HL-60 (cell line): Measurements from ENCODE around the gene CLIC4.
"Not testable (repeated sequence)": the region's sequence is repeated elsewhere in the genome, so short reads cannot be mapped to it uniquely, and the experiment has no call there.

ENCODE experiments used
- DNase-seq, 2 experiments: peaks; one replicate each; pipeline ENCODE4 v3.0.0-alpha.2; 2010 to 2020; ENCODE audit warnings: low read depth in 1 of 2, low spot score in 1 of 2
- H3K27ac ChIP-seq: fragments of 250-450 bp; sonication (Bioruptor Pico); replicated peaks from 2 replicates; pipeline ENCODE4 v1.5.1; 2020; ENCODE audit warnings: mild to moderate bottlenecking, moderate library complexity
- H3K27me3 ChIP-seq: fragments of 250-450 bp; sonication (Bioruptor Pico); 2 replicates; pipeline ENCODE4 v1.5.1; 2021; ENCODE audit warnings: mild to moderate bottlenecking, moderate library complexity; ENCODE audit not compliant: insufficient read depth, poor library complexity, severe bottlenecking
- H3K4me3 ChIP-seq: replicated peaks from 2 replicates; pipeline ENCODE4 v1.5.1; 2011; ENCODE audit warnings: mild to moderate bottlenecking, control low read depth, low read length; ENCODE audit not compliant: insufficient read depth
- GABPA ChIP-seq: IDR thresholded peaks from 2 replicates; pipeline ENCODE4 v1.6.1; 2012; ENCODE audit warnings: low read depth
- POLR2AphosphoS5 ChIP-seq: IDR thresholded peaks from 2 replicates; pipeline ENCODE4 v1.6.1; 2012; ENCODE audit warnings: low read depth
- SPI1 ChIP-seq: IDR thresholded peaks from 2 replicates; pipeline ENCODE4 v1.6.1; 2012; ENCODE audit warnings: low read depth, mild to moderate bottlenecking, borderline replicate concordance
- TF ChIP-seq, protein P1 (sequence below): IDR thresholded peaks from 2 replicates; pipeline ENCODE4 v1.6.1; 2012; ENCODE audit warnings: low read depth; ENCODE audit not compliant: insufficient replicate concordance
- TF ChIP-seq, protein P2 (sequence below): IDR thresholded peaks from one replicate; pipeline ENCODE4 v1.5.1; 2011; ENCODE audit warnings: low read length, control low read depth, inconsistent platforms; ENCODE audit not compliant: insufficient read depth

CLIC4 gene

GRCh38 chr1:24721533-24721932 is 23.7 kb upstream of the CLIC4 start:
- Histone ChIP-seq H3K27me3 (no peaks in the 10 kb centered on the region), H3K27ac (no peak overlapping the region), H3K4me3 (no peak overlapping the region)
- TF ChIP-seq, protein P1, sequence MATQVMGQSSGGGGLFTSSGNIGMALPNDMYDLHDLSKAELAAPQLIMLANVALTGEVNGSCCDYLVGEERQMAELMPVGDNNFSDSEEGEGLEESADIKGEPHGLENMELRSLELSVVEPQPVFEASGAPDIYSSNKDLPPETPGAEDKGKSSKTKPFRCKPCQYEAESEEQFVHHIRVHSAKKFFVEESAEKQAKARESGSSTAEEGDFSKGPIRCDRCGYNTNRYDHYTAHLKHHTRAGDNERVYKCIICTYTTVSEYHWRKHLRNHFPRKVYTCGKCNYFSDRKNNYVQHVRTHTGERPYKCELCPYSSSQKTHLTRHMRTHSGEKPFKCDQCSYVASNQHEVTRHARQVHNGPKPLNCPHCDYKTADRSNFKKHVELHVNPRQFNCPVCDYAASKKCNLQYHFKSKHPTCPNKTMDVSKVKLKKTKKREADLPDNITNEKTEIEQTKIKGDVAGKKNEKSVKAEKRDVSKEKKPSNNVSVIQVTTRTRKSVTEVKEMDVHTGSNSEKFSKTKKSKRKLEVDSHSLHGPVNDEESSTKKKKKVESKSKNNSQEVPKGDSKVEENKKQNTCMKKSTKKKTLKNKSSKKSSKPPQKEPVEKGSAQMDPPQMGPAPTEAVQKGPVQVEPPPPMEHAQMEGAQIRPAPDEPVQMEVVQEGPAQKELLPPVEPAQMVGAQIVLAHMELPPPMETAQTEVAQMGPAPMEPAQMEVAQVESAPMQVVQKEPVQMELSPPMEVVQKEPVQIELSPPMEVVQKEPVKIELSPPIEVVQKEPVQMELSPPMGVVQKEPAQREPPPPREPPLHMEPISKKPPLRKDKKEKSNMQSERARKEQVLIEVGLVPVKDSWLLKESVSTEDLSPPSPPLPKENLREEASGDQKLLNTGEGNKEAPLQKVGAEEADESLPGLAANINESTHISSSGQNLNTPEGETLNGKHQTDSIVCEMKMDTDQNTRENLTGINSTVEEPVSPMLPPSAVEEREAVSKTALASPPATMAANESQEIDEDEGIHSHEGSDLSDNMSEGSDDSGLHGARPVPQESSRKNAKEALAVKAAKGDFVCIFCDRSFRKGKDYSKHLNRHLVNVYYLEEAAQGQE = no peak
- TF ChIP-seq, protein P2, sequence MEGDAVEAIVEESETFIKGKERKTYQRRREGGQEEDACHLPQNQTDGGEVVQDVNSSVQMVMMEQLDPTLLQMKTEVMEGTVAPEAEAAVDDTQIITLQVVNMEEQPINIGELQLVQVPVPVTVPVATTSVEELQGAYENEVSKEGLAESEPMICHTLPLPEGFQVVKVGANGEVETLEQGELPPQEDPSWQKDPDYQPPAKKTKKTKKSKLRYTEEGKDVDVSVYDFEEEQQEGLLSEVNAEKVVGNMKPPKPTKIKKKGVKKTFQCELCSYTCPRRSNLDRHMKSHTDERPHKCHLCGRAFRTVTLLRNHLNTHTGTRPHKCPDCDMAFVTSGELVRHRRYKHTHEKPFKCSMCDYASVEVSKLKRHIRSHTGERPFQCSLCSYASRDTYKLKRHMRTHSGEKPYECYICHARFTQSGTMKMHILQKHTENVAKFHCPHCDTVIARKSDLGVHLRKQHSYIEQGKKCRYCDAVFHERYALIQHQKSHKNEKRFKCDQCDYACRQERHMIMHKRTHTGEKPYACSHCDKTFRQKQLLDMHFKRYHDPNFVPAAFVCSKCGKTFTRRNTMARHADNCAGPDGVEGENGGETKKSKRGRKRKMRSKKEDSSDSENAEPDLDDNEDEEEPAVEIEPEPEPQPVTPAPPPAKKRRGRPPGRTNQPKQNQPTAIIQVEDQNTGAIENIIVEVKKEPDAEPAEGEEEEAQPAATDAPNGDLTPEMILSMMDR = no peak
- TF ChIP-seq GABPA = no peak
- no peak for TF ChIP-seq SPI1
- TF ChIP-seq POLR2AphosphoS5 = no peak
- no peak for DNase-seq

GRCh38 chr1:24722073-24723035 is 22.9 kb upstream of the CLIC4 start:
- DNase-seq, H3K27ac ChIP-seq, H3K4me3 ChIP-seq, H3K27me3 ChIP-seq: not testable (repeated sequence)

DNA sequence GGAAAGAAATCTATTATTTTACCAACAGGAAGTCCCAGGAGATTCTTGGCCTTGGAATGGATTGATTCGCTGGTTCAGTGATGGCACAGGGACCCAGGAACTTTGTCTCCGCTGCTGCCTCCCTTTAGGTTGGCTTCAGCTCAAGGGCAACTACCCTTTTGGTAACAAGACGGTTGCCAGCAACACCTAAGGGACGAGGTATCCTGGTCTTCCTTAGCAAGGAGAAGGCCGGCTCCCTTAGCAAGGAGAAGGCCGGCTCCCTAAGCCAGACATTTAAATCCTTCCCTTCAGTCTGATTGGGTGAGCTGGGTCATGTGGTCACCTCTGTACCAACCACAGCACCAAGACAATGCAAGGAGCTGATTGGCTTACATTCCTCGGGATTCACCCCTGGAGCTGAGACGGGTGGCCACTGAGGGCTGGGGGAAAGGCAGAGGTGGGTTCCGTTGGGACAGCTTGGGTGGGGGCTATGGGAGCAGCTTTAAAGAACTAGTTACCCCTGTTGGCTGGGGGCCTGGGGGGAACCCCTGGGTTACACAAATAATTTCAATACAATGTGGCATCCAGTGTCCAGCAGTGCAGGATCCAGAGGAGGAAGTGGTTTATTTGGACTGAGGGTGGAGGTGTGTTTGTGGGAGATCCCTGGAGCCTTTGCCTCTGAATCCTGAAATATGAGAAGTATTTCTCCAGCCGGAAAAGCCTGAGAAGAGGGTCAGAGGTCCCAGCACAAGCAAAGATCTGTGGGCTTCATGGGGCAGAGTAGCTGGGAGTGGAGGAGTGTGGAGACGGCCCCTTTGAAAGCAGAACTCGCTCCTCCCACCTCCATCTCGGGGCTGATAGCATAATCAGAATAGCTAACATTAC is 20.7 kb upstream of the CLIC4 start:
- no peak overlapping the region for H3K27ac ChIP-seq
- DNase-seq = no peak
- no peak overlapping the region for H3K4me3 ChIP-seq
- no peaks in the 10 kb centered on the region for H3K27me3 ChIP-seq
- TF ChIP-seq SPI1 = peak; percentile 32; the same call in 1 of the 2 replicates
- TF ChIP-seq, protein P2 = no peak

- no peaks in the 10 kb centered on the region for H3K27me3 ChIP-seq
- DNase-seq = no peak
- TF ChIP-seq, protein P2 = no peak
- TF ChIP-seq, protein P1 = no peak
- TF ChIP-seq GABPA (no peak), POLR2AphosphoS5 (no peak), SPI1 (no peak)
- no peak overlapping the region for H3K27ac ChIP-seq
- H3K4me3 ChIP-seq = no peak overlapping the region
Observed at GRCh38 chr1:24725209-24725651, 20.0 kb upstream of the CLIC4 start.
